ENCODE results near the gene RPL29. TPM values are rescaled to one million over a fixed set of nuclear protein-coding genes. Genes with fewer than 3 reads are reported as not detected.
"Not testable (repeated sequence)": the region's sequence is repeated elsewhere in the genome, so short reads cannot be mapped to it uniquely, and the experiment has no call there.

Gene RPL29
- total RNA-seq, result 3,278 TPM

DNA sequence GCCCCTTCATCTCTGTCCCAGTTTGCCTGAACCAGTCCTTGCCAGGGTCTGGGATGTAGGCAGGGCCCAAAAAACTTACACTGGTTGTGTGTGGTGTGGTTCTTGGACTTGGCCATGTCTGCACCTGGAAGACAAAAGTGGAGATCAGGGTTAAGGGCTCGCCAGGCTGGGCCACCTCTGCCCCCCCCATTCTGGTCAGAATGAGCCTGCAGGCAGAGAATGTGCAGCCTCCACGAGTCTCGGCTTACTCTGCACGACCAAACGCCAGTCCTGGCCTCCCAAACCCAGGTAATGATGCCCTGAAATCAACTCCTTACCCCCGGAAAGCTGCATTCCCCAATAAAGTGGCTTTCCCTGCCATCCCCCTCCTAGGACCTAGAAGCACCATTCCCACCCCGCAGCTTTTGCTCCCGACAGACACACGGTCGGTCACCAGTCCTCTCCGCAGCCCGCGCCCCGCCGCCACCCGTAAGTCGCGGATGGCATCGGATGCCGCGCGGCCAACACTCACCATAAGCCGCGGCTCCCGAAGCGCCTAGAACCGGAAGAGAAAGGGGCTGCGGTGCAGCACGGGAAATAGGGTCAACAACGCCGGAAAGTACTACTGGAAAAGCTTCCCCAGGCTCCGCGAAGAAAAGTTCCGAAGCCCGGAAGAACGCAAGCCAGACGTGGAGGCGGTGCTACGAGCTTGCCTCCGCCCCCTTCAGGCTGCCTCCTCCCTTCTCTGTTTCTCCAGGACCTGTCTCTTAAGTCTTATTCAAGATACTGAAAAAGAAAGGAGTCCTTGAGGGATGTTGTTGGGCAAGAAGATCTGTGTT, at the start of gene RPL29:
TSS of gene RPL29 (minus strand) at position 550 of the 818 bp plus-strand sequence. CDS start at position 116, 434 bp downstream.
- DNase-seq (ENCODE audit: low read depth in 2 of 3, low spot score in 2 of 3), result peak; percentile 77 to 97 (median 96)

DNA sequence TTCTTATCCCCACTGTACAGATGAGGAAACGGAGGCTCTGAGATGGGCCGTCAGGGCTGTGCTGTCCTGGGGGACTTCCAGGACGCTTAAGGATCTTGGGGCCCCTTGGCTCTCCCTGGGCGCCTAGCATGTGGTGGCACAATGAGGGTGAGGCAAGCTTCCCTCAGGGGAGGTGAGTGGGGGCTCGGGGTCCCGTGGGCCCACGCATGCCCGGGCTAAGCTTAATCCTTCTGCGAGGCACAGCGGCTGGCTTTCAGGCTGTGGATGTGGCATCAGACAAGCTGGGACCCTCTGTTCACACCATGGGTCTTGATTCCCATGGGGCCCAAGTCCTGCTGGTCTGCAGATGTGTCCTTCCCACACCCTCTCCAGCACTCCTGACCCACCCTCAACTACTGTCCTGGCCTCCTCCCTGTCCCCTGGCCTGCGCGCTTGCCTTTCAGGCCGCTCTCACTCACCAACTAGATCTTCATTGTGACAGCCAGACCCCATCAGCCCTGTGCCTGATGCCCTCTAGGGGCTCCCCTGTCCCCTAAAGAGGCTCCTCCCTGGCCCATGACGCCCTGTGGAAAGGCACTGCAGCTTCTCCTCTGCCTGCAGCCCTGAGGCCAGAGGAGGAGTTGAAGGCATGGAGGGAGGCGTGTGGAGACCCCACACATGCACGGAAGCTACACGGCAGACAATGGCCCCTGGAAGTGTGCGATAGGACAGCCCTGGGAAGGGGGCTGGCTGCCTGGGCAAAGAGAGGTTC, 49.3 kb upstream of the RPL29 start:
- peak in 1 of 3 donors; percentile 55 for DNase-seq (ENCODE audit: low read depth in 2 of 3, low spot score in 2 of 3)

DNA sequence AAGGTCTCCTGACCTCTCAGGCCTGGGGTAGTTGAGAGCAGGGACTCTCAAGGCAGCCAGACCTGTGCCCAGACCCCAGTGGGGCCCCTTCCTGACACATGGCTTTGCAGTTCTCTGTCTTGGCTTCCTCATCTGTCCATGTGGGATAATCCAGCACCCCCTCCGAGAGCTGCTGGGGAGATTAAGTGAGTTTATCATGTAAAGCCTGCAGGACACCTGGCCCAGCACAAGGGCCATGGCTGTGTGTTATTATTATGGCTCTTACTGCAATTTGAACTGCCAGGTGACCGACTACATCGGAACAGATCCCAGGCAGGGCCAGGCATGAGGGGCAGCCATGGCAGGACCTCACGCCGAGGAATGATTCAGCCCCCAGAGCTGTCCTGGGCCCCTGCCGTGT, 48.1 kb upstream of the RPL29 start:
- no peak for DNase-seq (ENCODE audit: low read depth in 2 of 3, low spot score in 2 of 3)

DNA sequence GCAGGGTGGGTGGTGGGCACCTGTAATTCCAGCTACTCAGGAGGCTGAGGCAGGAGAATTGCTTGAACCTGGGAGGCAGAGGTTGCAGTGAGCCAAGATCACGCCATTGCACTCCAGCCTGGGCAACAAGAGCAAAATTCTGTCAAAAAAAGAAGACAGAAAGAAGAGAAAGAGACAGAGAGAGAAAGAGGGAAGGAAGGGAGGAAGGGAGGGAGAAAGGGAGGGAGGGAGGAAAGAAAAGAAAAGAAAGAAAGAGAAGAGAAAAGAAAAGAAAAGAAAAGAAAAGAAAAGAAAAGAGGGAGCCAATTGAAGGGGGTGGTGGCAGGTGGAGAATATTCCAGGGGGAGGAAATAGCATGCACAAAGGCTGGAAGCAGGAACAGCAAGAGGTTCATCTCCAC, 47.3 kb upstream of the RPL29 start:
- not testable (repeated sequence) for DNase-seq (ENCODE audit: low read depth in 2 of 3, low spot score in 2 of 3)

DNA sequence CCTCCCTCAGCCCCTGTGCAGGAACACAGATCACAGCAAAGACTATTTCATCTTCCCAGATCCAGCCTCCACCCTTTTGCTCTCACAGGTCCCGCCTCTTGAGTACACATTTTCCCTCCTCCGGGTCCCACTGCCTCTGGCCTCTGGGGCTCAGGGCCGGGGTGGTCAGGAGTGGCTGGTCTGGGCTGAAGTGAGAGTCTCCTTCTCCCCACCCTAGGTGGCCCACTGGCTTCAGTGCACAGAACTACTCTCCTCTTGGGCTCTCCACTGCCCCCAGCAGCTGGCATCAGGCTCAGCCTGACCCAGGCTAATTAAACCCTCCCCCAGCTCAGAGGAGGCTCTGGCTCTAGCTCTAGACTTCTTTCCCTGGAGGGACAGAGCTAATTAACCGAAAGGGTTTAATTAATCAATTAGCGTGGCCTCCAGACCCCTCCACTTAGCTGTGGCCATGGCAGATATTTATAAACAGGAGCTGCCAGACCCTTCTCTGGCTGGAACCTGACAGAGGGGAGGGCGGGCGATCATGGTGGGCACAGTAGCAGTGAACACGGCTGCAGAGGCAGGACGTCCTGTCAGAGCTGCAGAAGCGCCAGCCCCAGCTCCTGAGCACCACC, 45.5 kb upstream of the RPL29 start:
- DNase-seq (ENCODE audit: low read depth in 2 of 3, low spot score in 2 of 3), result peak in 1 of 3 donors; percentile 14

DNA sequence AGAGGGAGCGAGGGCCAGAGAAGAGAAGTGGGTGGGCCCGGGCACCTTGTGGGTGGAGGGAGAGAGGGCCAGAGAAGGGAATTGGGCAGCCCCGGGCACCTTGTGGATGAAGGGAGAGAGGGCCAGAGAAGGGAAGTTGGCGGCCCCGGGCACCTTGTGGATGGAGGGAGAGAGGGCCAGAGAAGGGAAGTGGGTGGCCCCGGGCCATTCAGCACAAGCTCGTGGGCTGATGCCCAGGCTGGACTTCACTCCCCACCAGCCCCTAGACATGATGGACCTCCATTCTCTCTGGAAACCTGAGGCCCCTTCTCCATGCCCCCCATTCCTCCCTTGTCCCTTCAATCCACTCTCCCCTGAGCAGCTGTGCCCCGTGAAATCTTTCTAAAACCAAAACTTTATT, 44.9 kb upstream of the RPL29 start:
- no peak for DNase-seq (ENCODE audit: low read depth in 2 of 3, low spot score in 2 of 3)

DNA sequence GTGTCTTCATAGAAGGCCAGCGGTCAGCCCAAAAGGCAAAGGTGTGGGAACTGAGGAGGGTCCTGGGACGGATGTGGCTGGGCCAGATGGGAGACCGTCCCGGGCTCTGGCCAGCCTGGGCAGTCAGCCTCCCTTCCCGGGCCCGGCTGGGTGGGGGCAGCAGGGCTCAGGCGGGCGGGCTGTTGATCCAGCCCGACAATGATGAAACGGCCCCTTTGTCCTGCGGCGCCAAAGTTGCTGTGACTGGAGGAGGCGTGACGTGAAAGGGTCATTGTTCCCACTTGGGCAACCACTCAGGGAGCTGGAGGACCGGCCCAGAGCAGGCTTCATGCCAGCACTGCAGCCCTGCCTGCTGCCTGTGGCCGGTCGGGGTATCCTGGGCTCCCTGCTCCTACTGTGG, 44.2 kb upstream of the RPL29 start:
- no peak for DNase-seq (ENCODE audit: low read depth in 2 of 3, low spot score in 2 of 3)

DNA sequence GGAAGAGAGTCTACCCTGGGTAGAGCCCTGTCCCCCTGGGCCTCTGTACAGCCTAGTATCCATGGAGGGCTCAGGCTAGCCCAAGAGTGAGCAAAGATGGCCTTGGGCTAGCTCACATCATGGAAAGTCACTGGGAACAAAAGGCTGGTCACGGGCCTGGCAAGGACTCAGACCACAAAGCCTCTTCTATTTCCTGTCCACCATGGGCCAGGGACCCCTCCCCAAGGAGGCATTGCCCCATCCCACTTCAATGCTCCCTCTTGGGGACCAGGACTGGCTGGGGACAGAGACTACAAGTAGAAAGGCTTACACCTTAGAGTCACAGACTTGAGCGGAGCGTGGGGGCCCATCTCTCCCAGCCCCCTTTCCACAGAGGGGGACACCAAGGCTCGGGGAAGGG, 43.7 kb upstream of the RPL29 start:
- no peak for DNase-seq (ENCODE audit: low read depth in 2 of 3, low spot score in 2 of 3)

DNA sequence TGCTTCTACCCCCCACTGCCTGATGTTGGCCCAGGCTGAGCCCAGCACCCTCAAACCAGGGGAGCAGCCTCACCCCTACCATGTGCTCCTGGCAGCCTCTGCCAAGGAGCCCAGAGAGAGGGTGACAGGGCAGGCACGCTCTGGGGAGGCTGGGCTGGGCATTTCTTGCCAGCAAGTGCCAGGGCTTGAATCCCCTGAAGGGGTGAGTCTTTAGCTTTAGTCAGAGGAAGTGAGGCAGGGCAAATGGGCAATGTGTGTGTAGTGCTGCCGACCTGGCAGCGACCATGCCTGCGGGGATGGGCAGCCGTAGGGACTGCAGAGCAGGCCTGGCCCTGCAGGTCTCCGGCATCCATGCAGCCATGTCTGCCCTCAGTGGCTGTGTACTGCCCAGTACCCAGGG, 42.5 kb upstream of the RPL29 start:
- no peak for DNase-seq (ENCODE audit: low read depth in 2 of 3, low spot score in 2 of 3)

DNA sequence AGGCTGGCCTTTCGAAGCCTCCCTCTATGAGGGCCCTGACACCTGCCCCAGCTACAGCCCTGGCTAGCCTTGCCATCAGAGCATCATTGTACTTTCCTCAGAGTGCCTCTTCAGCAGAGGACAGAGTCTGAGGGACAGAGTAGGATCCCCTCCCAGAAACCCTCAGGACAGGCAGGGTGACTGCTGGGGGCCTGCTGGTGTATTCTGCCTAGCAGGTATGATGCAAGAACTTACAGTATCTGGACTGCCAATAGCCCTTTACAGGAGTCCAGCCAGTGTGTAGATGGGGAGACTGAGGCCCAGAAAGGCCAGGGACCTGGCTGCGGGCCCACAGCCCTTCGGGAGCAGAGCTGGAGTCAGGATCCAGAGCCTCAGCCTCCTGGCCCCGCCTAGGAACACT, 41.6 kb upstream of the RPL29 start:
- DNase-seq (ENCODE audit: low read depth in 2 of 3, low spot score in 2 of 3), result no peak

DNA sequence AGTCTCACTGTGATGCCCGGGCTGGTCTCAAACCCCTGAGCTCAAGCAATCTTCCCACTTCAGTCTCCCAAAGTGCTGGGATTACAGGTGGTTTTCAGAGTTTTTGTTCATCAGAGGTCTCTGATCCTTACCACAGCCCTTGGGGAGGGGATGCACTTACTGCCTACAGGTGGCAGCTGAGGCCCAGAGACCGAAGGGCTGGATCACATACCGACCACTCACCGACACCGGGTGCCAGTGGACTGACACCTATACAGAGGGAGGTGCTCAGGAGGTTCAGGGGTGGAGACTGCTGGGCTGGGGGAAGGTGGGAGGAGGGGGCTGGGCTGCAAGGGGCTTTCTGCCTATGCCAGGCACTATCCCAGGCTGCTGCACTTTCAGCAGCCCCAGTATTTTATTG, 41.1 kb upstream of the RPL29 start:
- peak in 1 of 3 donors; percentile 26 for DNase-seq (ENCODE audit: low read depth in 2 of 3, low spot score in 2 of 3)

DNA sequence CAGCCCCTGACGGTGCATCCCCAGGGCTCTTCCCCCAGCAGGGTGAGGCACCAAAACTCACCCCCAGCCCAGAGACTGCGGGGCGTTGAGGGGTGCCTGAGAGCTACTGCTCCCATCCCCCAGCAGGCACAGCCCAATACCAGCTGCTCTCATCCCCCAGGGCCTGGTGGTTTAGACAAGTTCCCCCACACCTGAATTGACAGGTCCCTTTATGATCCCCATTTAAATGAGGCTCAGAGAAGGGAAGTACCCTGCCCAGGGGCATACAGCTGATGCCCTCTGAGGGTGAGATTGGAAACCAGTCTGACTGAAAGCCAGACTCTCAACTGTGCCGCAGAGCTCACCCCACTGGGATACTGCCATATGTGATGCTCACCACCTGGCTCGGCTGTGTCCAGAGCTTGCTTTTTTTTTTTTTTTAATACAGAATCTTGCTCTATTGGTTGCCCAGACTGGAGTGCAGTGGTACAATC, 40.6 kb upstream of the RPL29 start:
- no peak for DNase-seq (ENCODE audit: low read depth in 2 of 3, low spot score in 2 of 3)

DNA sequence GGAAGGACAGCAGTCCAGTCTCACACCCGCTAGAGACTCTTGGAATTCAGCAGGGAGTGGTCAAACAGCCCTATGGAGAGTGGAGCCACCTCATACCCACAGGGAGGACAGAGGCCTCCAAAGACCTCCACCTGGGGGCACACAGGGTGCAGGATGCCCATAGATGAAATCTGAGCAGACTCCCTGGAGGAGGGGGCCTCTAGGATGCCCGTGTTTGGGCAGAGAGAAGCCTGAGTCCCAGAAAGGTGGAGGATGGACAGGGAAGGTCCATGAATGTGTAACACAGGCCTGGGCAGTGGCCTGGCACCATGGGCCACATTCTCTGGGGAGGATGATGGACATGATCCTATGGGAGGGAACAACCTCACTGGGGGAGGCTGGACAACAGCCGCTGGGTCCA, 39.0 kb upstream of the RPL29 start:
- no peak for DNase-seq (ENCODE audit: low read depth in 2 of 3, low spot score in 2 of 3)

DNA sequence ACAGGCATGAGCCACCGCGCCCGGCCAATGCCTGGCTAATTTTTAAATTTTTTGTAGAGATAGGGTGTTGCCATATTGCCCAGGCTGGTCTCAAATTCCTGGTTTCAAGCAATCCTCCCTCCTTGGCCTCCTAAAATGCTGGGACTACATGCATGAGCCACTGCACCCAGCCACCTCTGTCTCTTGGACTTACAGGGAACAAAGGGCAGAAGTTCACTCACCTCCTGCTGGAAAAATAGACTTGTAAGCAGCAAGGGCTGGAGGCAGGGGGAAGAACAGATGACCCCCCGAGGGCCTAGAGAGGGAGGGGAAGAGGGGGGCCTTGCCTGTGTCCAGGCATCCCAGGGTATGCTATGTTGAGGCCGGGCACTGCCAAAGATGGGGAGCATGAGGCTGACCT, 38.5 kb upstream of the RPL29 start:
- DNase-seq (ENCODE audit: low read depth in 2 of 3, low spot score in 2 of 3), result no peak

DNA sequence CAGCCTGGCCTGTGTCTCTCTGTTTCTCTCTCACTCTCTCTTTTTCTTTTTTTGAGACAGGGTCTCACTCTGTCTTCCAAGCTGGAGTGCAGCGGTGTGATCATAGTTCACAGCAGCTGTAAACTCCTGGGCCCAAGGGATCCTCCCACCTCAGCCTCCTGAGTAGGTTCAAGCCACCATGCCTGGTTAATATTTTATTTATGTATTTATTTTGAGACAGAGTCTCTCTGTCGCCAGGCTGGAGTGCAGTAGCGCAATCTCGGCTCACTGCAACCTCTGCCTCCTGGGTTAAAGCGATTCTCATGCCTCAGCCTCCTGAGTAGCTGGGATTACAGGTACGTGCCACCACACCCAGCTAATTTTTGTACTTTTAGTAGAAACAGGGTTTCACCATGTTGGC, 38.1 kb upstream of the RPL29 start:
- not testable (repeated sequence) for DNase-seq (ENCODE audit: low read depth in 2 of 3, low spot score in 2 of 3)

DNA sequence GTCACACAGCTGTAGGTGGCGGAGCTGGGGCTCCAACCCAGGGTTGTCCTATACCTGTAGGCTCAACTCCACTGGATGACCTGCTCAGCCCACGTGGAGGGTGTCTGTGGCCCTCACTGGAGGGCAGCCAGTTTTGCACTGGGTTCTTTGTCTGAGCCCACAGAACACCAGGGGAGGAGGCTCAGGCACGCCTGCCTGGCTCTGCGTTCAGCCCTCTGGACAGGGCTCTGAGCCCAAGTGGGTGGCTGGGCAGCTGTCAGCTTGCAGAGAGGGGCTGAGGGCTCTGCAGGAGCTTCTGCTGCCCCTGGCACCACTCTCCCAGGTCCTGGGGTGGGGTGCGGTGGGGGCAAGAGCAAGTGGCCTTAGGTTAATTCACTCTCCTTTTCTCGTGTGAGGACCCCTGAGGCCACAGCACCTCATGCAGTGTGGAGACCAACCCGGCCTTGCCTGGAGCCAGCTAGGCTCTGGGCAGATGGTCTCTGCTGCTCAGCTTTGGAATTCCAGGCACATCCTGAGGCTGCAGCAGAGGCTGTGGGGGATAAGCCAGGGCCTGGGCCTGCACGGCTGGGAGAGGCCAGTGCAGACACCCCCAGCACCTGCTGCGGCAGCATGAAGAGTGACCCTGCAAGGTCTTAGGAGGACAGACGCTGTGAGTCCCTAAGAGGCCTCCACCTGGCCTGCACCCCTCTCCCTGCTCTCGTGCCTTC, 37.2 kb upstream of the RPL29 start:
- no peak for DNase-seq (ENCODE audit: low read depth in 2 of 3, low spot score in 2 of 3)

DNA sequence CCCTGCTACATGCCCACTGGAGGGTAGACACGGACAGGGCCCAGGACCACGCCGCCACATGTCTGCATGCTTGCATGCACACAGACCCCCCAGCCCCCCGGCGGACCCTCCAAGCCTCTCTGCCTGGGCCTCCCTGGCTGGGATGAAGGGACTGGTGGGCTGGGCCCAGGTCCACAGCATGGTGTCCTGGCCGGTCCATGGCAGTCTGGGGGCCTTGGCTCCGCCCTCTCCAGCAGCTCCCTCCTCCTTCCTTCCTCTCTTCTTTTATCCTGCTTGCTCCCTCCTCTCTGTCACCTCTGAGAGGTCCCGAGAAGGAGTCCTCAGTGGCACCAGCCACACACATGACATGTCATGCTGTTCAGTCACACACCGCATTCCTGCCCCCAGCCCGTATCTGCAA, 36.2 kb upstream of the RPL29 start:
- no peak for DNase-seq (ENCODE audit: low read depth in 2 of 3, low spot score in 2 of 3)

DNA sequence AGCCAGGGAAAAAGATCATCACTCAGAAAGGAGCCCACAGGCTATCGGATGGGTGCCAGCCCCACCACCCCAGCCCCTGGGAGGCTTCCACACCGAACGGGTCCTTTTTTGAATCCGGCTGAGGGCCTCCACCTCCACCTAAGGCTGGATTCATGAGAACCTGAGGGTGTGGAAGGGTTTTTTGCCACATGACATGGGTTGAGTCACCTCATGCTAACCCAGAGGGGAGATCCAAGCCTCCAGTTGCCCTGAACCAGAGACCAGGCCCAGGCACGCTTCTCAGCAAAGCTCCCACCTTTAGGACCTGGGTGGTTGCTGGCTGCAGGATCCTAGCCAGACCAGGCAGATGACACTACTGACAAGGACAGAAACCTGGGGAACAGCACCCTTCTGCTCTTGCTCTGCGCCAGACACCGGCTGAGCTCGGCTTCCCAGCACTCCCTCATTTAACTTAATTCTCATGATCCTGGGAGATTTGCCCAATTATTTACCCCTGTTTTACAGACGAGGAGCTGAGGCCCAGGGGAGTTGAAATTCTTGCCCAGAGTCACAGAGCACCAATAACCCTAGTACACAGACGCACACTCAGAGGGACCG, 35.1 kb upstream of the RPL29 start:
- DNase-seq (ENCODE audit: low read depth in 2 of 3, low spot score in 2 of 3), result no peak

DNA sequence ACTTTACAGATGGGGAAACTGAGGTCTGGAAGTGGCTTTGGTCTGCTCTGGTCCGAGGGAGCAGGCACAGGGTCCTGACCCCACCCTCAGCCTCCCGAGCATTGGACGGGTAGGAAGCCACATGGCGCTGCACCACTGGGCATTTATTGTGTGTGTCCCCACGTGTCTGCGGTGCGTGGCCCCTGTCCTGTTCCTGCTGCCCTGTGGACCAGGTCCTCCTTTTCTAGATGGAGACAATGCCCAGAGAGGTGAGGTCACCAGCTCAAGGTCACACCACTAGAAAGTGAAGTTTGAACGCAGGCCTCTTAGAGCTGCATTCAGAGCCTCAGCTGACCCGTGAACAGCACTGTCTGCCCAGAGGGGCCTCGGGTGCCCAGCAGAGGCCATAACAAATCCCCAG, 33.8 kb upstream of the RPL29 start:
- no peak for DNase-seq (ENCODE audit: low read depth in 2 of 3, low spot score in 2 of 3)

DNA sequence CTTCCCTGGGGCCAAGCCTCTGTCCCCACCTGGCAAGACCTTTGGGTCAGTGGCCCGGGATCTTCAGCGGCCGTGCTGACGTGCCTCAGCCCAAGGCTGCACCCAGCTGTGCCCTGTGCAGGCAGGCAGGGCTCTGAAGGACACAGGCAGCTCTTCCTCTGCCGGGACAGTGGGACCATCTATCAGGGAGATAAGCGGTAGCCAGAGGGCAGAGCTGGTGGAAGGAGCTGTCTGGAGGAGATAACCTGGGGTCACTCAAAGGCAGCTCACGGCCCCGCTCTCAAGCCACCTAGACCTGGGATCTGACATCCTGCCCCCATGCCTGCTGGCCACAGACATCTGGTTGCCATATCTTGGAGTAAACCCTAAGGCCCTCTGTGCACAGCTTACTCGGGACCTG, 33.4 kb upstream of the RPL29 start:
- DNase-seq (ENCODE audit: low read depth in 2 of 3, low spot score in 2 of 3), result no peak

DNA sequence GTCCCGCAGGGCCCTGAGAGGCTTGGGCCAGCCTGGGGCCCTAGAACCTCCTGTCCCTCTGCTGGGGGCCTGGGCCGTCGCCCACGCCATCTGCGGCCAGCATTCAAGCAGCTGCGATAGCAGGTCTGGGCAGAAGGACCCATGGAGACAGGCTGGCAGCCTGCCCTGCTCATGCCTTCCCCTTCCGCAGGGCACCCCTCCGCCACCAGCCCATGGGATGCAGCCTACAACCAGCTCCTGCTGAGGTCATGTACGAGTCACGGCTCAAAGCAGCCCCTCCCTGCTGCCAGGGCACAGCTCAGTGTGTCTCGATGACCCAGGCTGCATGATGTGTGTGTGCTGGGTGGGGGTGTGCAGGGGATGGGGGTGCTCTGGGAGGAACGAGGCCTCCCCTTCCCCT, 32.9 kb upstream of the RPL29 start:
- DNase-seq (ENCODE audit: low read depth in 2 of 3, low spot score in 2 of 3), result no peak

Data from hematopoietic multipotent progenitor cell (in vitro differentiated cells).